Heart left ventricle (tissue), 13 donors: ENCODE data around the gene KLHDC8A.

Experiments
- POLR2A ChIP-seq, 2 donors: fragments of 450-650 bp; IDR thresholded peaks; one replicate each; pipeline ENCODE4 v1.6.1; 2017; ENCODE audit warnings: antibody characterized with exemption in 2 of 2, mild to moderate bottlenecking in 2 of 2, moderate library complexity in 2 of 2
- TF ChIP-seq, protein P1 (sequence below), 12 donors: fragments of 200-600 bp; sonication (generic) in 4 of 12; IDR thresholded peaks; one replicate each; pipeline versions ENCODE4 v1.5.0 to v1.8.0; 2018 to 2022; ENCODE audit warnings: antibody characterized with exemption in 12 of 12, mild to moderate bottlenecking in 5 of 12
- donor health status: ischemic (EF 13 %, LVEDD 7.1; RV severe dilation, severe dysfunction).
- donor health status: DM: no; HTN: yes; CAD: no.
- donor health status: DM: no; HTN: no; CAD: no.
- donor health status: ischemic (EF 25% LVEDD 6.9; RV normal size, moderate dysfunction).
- donor health status: ischemic (EF 25% LVEDD 5.7; RV mildly dilated, moderate dysfunction).
- donor health status: ischemic (EF 35%, LVEDD 5.7; RV mildly dilated, moderate dysfunction).
- donor health status: nonischemic (EF 11% LVEDD 7.7; RV severe dilation, severe dysfunction).
- donor health status: DM: yes; HTN: yes; CAD: no.
- donor health status: PGD.
- donor health status: ischemic (EF 29% LVEDD 5.4; RV normal size, mild dysfunction).
- donor health status: nonischemic (EF 23%, LVEDD 6.1; RV moderate dilation, normal function).

DNA sequence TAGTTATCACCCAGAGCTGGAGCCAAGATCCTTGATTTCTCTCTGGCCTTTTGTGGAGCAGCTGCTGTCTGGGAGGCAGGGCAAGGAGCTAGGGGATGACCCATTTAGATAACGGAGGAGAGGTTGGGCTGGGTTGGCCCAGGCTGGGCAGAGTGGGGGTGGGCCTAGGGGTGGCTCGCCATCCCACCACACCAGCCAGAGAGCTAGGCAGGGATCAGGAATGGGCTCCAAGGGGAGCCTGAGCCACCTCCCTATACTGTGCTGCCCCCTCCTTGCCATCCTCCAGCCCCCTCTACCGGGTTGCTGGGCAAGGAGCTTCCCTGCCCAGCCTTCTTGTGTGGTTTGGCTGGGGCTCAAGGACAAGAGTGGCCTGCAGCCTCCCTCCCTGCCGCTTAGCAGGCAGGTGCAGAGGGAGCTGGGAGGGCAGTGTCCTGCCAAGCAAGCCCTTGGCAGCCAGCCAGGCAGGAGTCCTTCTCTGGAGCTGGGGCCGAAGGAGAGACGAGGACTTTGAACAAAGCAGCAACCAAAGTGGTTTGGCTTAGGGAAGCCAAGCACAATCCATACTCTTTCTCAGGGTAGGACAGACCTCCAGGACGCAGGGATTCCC is 39.3 kb downstream of the KLHDC8A start:
- TF ChIP-seq, protein P1, sequence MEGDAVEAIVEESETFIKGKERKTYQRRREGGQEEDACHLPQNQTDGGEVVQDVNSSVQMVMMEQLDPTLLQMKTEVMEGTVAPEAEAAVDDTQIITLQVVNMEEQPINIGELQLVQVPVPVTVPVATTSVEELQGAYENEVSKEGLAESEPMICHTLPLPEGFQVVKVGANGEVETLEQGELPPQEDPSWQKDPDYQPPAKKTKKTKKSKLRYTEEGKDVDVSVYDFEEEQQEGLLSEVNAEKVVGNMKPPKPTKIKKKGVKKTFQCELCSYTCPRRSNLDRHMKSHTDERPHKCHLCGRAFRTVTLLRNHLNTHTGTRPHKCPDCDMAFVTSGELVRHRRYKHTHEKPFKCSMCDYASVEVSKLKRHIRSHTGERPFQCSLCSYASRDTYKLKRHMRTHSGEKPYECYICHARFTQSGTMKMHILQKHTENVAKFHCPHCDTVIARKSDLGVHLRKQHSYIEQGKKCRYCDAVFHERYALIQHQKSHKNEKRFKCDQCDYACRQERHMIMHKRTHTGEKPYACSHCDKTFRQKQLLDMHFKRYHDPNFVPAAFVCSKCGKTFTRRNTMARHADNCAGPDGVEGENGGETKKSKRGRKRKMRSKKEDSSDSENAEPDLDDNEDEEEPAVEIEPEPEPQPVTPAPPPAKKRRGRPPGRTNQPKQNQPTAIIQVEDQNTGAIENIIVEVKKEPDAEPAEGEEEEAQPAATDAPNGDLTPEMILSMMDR (IDR thresholded peaks at IDR 0.05): no peak
- TF ChIP-seq POLR2A (IDR thresholded peaks at IDR 0.05): no peak
